ENCODE data around the gene MYOC.
A peak's percentile ranks its signal among the peaks of the same experiment; 100 is the strongest.
"Not testable (repeated sequence)": the region's sequence is repeated elsewhere in the genome, so short reads cannot be mapped to it uniquely, and the experiment has no call there.

Gene MYOC

DNA sequence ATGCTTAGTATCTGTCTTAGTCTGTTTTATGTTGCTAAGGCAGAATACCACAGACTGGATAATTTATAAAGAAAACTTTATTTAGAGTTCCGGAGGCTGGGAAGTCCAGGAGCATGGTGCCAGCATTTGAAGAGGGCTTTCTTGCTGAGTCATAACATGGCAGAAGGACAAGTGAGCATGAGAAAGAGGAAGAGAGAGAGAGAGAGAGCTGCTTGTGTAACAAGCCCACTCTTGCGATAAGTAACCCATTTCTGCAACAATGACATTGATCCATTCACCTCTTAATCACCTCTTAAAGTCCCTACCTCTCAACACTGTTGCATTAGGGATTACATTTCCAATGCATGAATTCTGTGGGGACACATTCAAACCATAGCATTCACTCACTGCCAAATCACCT is 42.1 kb downstream of the MYOC start:
- Mint-ChIP-seq H3K9me3 (no peaks in the 10 kb centered on the region), H3K27ac (no peak overlapping the region), H3K36me3 (ENCODE audit: low read depth) (no peaks in the 10 kb centered on the region), H3K4me3 (no peak overlapping the region), H3K27me3 (ENCODE audit: low read depth, poor library complexity) (peaks cover 3% of the 10 kb centered on the region), H3K4me1 (peaks cover 23% of the 10 kb centered on the region)
- DNase-seq = no peak
- TF ChIP-seq, protein P1, sequence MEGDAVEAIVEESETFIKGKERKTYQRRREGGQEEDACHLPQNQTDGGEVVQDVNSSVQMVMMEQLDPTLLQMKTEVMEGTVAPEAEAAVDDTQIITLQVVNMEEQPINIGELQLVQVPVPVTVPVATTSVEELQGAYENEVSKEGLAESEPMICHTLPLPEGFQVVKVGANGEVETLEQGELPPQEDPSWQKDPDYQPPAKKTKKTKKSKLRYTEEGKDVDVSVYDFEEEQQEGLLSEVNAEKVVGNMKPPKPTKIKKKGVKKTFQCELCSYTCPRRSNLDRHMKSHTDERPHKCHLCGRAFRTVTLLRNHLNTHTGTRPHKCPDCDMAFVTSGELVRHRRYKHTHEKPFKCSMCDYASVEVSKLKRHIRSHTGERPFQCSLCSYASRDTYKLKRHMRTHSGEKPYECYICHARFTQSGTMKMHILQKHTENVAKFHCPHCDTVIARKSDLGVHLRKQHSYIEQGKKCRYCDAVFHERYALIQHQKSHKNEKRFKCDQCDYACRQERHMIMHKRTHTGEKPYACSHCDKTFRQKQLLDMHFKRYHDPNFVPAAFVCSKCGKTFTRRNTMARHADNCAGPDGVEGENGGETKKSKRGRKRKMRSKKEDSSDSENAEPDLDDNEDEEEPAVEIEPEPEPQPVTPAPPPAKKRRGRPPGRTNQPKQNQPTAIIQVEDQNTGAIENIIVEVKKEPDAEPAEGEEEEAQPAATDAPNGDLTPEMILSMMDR (IDR thresholded peaks at IDR 0.05) = no peak

DNA sequence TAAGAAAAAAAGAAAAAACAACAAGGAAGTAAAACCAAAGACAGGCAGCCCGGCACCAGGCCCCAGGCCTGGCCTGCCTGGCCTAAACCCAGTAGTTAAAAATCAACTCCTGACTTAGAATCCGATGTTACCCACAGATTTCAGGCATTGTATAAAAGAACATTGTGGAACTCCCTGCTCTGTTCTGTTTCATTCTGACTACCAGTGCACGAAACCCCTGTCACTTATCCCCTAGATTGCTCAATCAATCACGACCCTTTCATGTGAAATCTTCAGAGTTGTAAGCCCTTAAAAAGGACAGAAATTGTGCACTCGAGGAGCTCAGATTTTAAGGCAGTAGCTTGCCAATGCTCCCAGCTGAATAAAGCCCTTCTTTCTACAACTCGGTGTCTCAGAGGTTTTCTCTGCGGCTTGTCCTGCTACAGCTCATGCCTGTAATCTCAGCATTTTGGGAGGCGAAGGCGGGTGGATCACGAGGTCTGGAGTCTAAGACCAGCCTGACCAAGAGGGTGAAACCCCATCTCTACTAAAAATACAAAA is 46.0 kb downstream of the MYOC start:
- peak overlapping the region; percentile 81 for H3K27ac Mint-ChIP-seq
- H3K4me3 Mint-ChIP-seq = peak overlapping the region; percentile 20
- H3K4me1 Mint-ChIP-seq = peaks cover 30% of the 10 kb centered on the region
- TF ChIP-seq, protein P1 (IDR thresholded peaks at IDR 0.05) = no peak
- peaks cover under 1% of the 10 kb centered on the region for H3K9me3 Mint-ChIP-seq
- no peak for DNase-seq
- H3K27me3 Mint-ChIP-seq (ENCODE audit: low read depth, poor library complexity) = peaks cover 6% of the 10 kb centered on the region
- no peaks in the 10 kb centered on the region for H3K36me3 Mint-ChIP-seq (ENCODE audit: low read depth)

DNA sequence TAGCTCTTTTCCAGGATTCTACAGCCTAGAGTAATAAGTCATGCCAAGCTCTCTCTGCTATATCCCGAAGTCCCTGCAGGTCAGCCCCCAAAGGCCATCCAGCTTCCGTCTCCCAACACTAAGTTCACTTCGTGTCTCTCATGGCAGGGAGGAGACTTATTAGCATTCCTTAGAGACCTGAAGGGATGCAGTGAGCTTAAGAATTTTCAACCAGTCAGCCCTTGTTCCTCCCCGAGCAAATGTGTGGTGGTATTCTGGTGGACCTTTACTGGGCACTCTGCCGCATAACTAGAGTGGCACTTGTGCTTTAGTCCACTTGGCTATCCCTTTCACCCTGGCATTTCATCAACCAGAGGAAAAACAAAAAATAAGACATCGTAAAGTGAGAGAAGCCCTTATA is 49.4 kb downstream of the MYOC start:
- Mint-ChIP-seq H3K4me1 (peaks cover 36% of the 10 kb centered on the region), H3K36me3 (ENCODE audit: low read depth) (peaks cover 19% of the 10 kb centered on the region), H3K9me3 (peaks cover 16% of the 10 kb centered on the region)
- not testable (repeated sequence) for H3K27me3 Mint-ChIP-seq (ENCODE audit: low read depth, poor library complexity); H3K27ac Mint-ChIP-seq; H3K4me3 Mint-ChIP-seq; DNase-seq

DNA sequence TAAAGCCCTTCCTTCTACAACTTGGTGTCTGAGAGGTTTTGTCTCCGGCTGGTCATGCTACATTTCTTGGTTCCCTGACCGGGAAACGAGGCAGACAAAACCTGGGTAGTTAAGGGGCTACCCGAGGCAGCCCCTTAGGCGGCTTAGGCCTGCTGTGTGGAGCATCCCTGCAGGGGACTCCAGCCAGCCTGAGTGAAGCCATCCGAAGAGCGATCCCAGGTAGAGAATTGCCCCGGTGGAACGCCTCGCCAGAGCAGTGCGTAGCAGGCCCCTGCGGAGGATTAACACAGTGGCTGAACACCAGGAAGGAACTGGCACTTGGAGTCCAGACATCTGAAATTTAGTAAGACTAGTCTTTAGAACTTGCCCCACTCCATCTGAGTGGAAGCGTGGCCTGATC is 51.6 kb downstream of the MYOC start:
- no peak for DNase-seq
- Mint-ChIP-seq H3K36me3 (ENCODE audit: low read depth) (peaks cover 40% of the 10 kb centered on the region), H3K27me3 (ENCODE audit: low read depth, poor library complexity) (peaks cover 3% of the 10 kb centered on the region), H3K4me1 (peaks cover 27% of the 10 kb centered on the region), H3K9me3 (peaks cover 16% of the 10 kb centered on the region), H3K27ac (peak overlapping the region; percentile 89), H3K4me3 (no peak overlapping the region)
- TF ChIP-seq, protein P1 (IDR thresholded peaks at IDR 0.05) = no peak

DNA sequence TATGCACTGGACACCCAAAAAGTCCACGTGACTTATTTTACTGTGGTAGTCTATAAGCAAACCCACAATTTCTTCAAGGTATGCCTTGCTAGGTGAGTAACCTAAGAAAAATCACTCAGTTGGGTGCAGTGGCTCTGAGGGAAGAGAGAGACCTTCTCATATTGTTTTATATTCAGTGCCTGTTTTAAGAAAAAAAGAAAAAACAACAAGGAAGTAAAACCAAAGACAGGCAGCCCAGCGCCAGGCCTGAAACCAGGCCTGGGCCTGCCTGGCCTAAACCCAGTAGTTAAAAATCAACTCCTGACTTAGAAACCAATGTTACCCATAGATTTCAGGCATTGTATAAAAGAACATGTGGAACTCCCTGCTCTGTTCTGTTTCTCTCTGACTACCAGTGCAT is 52.2 kb downstream of the MYOC start:
- H3K9me3 Mint-ChIP-seq = peaks cover 16% of the 10 kb centered on the region
- not testable (repeated sequence) for DNase-seq; H3K4me3 Mint-ChIP-seq; H3K27me3 Mint-ChIP-seq (ENCODE audit: low read depth, poor library complexity)
- H3K36me3 Mint-ChIP-seq (ENCODE audit: low read depth) = peaks cover 42% of the 10 kb centered on the region
- peak overlapping the region; percentile 89 for H3K27ac Mint-ChIP-seq
- peaks cover 22% of the 10 kb centered on the region for H3K4me1 Mint-ChIP-seq

DNA sequence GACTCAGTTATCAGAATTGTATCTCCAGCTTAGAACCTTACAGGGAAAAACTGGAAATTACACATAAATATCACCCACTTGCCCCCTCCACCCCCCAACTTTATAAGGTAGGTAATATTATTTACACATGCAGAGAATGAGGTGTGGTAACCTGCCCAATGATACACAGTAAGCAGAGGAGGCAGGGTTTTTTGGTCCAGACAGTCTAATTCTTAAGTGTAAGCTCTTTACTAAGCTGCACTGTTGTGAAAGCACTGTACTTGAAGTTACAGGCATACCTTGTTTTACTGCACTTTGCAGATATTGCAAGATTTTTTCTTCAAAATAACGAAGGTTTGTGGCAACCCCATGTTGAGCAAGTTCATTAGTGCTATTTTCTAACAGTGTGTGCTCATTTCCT is 55.3 kb downstream of the MYOC start:
- TF ChIP-seq, protein P1 (IDR thresholded peaks at IDR 0.05) = no peak
- Mint-ChIP-seq H3K9me3 (peaks cover 16% of the 10 kb centered on the region), H3K27me3 (ENCODE audit: low read depth, poor library complexity) (peaks cover 3% of the 10 kb centered on the region), H3K27ac (no peak overlapping the region), H3K4me3 (no peak overlapping the region), H3K36me3 (ENCODE audit: low read depth) (peaks cover 58% of the 10 kb centered on the region), H3K4me1 (peaks cover 6% of the 10 kb centered on the region)
- no peak for DNase-seq

DNA sequence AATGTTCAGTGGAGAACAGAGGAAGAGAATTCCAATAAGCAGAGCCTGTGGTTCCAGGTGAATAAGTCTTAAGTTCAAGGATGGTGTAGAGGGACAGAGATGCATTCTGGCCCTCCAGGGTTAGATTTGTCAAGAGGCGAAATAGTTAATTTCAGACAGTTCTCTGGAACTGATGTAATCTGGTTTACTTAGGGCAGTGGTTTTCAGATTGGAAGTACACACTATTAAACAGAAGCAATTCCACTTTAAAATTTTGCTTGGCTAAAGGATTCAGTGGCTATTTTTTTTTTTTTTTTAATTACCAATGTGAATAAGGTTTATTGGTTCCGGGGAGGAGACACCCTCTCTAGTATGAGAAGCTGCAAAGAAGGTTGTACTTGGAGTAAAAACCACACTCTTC is 55.8 kb downstream of the MYOC start:
- H3K4me1 Mint-ChIP-seq = peaks cover 6% of the 10 kb centered on the region
- H3K36me3 Mint-ChIP-seq (ENCODE audit: low read depth) = peaks cover 62% of the 10 kb centered on the region
- no peak overlapping the region for H3K4me3 Mint-ChIP-seq
- no peak for DNase-seq
- TF ChIP-seq, protein P1 (IDR thresholded peaks at IDR 0.05) = no peak
- peaks cover 16% of the 10 kb centered on the region for H3K9me3 Mint-ChIP-seq
- no peaks in the 10 kb centered on the region for H3K27me3 Mint-ChIP-seq (ENCODE audit: low read depth, poor library complexity)
- peak overlapping the region; percentile 23 for H3K27ac Mint-ChIP-seq

Data from nephron progenitor cell (in vitro differentiated cells).